Measurements from ENCODE around the gene SLC6A13.

DNA sequence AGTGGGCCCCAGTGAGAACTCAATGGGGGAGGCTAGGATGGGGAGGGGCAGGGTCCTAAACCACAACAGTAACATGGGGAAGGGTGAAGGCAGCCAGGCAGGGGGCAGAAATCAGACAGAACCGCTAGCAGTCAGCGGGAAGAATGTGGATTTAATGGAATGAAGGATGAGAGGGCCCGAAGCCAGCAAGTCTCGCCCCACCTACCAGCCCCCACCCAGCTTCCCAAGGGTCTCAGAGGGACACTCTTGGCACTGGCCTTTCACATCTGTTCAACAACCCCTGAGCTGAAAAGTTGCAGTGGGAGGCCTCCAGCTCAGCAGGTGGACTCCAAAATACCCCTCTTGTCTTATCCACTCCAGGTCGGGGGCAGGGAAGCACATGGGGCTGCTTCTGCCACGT lies 42.1 kb downstream of the SLC6A13 start:
- TF ChIP-seq, protein P1, sequence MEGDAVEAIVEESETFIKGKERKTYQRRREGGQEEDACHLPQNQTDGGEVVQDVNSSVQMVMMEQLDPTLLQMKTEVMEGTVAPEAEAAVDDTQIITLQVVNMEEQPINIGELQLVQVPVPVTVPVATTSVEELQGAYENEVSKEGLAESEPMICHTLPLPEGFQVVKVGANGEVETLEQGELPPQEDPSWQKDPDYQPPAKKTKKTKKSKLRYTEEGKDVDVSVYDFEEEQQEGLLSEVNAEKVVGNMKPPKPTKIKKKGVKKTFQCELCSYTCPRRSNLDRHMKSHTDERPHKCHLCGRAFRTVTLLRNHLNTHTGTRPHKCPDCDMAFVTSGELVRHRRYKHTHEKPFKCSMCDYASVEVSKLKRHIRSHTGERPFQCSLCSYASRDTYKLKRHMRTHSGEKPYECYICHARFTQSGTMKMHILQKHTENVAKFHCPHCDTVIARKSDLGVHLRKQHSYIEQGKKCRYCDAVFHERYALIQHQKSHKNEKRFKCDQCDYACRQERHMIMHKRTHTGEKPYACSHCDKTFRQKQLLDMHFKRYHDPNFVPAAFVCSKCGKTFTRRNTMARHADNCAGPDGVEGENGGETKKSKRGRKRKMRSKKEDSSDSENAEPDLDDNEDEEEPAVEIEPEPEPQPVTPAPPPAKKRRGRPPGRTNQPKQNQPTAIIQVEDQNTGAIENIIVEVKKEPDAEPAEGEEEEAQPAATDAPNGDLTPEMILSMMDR (IDR thresholded peaks at IDR 0.05) = no peak
- TF ChIP-seq POLR2A (IDR thresholded peaks at IDR 0.05) = no peak

All from Peyer's patch (tissue), 4 donors.